GM12878 (cell line): ENCODE measurements around the gene RGS6. TPM values are rescaled to one million over a fixed set of nuclear protein-coding genes. Genes with fewer than 3 reads are reported as not detected.

Experiments
- ATAC-seq: fragments of 200-7000 bp; cut with Tn5 transposase; 3 replicates; pipeline ENCODE4 v1.9.1; 2020; ENCODE audit warnings: mild to moderate bottlenecking, moderate library complexity
- BruUV-seq: library from RNA; stranded (reverse); fragments of 400-500 nt; replicated peaks from 2 replicates; lab custom pipeline; 2021; lab: Mats Ljungman, UMichigan
- CTCF ChIA-PET: fragments of 300-600 bp; sonication (Branson Sonifier 250); formaldehyde crosslinking; extraction: SDS; loops from one replicate; lab custom pipeline; 2021; ENCODE audit warnings: inconsistent platforms; lab: Yijun Ruan, JAX
- POLR2A ChIA-PET: fragments of 350-600 bp; formaldehyde crosslinking; extraction: SDS; loops from one replicate; lab custom pipeline; 2021; ENCODE audit warnings: inconsistent platforms; lab: Charles Lee
- RAD21 ChIA-PET: fragments of 300-600 bp; sonication (Branson Sonifier 250); formaldehyde crosslinking; loops from one replicate; lab custom pipeline; 2023; ENCODE audit warnings: antibody characterized with exemption; ENCODE audit not compliant: unreplicated experiment; lab: Charles Lee
- SMC1A ChIA-PET: fragments of 300-600 bp; sonication (Branson Sonifier 250); formaldehyde crosslinking; loops from one replicate; lab custom pipeline; 2023; ENCODE audit not compliant: unreplicated experiment, uncharacterized antibody; lab: Charles Lee
- DNase-seq: peaks from one replicate; pipeline ENCODE4 v3.0.0-alpha.2; 2011; ENCODE audit warnings: low read depth, low spot score
- FAIRE-seq: peaks from 3 replicates; lab custom pipeline; 2011; peaks lifted over from hg19 to GRCh38; lab: Jason Lieb, UNC
- H2AFZ ChIP-seq: 2 replicates; pipeline ENCODE4 v1.6.0; 2011; ENCODE audit warnings: low read depth, low read length, control low read depth; ENCODE audit not compliant: control insufficient read depth
- H3K27ac ChIP-seq: 2 replicates; pipeline ENCODE4 v1.5.1; 2011; ENCODE audit warnings: control low read depth; ENCODE audit not compliant: control insufficient read depth, insufficient read depth
- H3K27me3 ChIP-seq, 2 experiments: replicated peaks in 1 of 2; 2 replicates each; pipeline versions ENCODE4 v1.6.0 to v1.6.1; 2011; ENCODE audit warnings: low read length in 1 of 2; ENCODE audit not compliant: control insufficient read depth in 2 of 2, insufficient read depth in 2 of 2
- H3K36me3 ChIP-seq, 2 experiments: 2 replicates each; pipeline ENCODE4 v1.5.1; 2011; ENCODE audit warnings: low read length in 1 of 2; ENCODE audit not compliant: control insufficient read depth in 2 of 2, insufficient read depth in 2 of 2
- H3K4me1 ChIP-seq: 2 replicates; pipeline ENCODE4 v1.6.1; 2011; ENCODE audit warnings: mild to moderate bottlenecking, low read length, moderate library complexity, mixed read lengths; ENCODE audit not compliant: control insufficient read depth, insufficient read depth
- H3K4me2 ChIP-seq: 2 replicates; pipeline ENCODE4 v1.6.0; 2011; ENCODE audit warnings: control low read depth; ENCODE audit not compliant: control insufficient read depth, insufficient read depth
- H3K4me3 ChIP-seq: fragments of 200-600 bp; sonication (generic); 2 replicates; pipeline ENCODE4 v1.5.1; 2016
- H3K79me2 ChIP-seq: 2 replicates; pipeline ENCODE4 v1.6.0; 2011; ENCODE audit warnings: low read length; ENCODE audit not compliant: control insufficient read depth, insufficient read depth
- H3K9ac ChIP-seq: 2 replicates; pipeline ENCODE4 v1.8.0; 2011; ENCODE audit warnings: low read length, control low read depth, mixed read lengths; ENCODE audit not compliant: control insufficient read depth, insufficient read depth
- H3K9me3 ChIP-seq: replicated peaks from 3 replicates; pipeline ENCODE4 v1.5.1; 2011; ENCODE audit warnings: mild to moderate bottlenecking, low read length; ENCODE audit not compliant: control insufficient read depth, insufficient read depth
- H4K20me1 ChIP-seq: 2 replicates; pipeline ENCODE4 v1.6.0; 2011; ENCODE audit not compliant: control insufficient read depth, insufficient read depth
- EED ChIP-seq: sonication (generic); IDR thresholded peaks from 2 replicates; pipeline ENCODE4 v1.6.1; 2016; ENCODE audit warnings: antibody characterized with exemption, low read depth
- EGR1 ChIP-seq, 2 experiments: IDR thresholded peaks; 1 replicate in 1 of 2; 2 replicates in 1 of 2; pipeline ENCODE4 v1.6.1; 2011 to 2012; ENCODE audit warnings: low read depth in 2 of 2, low read length in 2 of 2, borderline replicate concordance in 1 of 2, mild to moderate bottlenecking in 1 of 2, moderate library complexity in 1 of 2
- MYB ChIP-seq: fragments of 150-350 bp; IDR thresholded peaks from 2 replicates; pipeline ENCODE4 v1.6.1; 2014; ENCODE audit warnings: mild to moderate bottlenecking, low read depth, low read length, borderline replicate concordance
- PBX3 ChIP-seq: IDR thresholded peaks from 2 replicates; pipeline ENCODE4 v1.6.1; 2011; ENCODE audit warnings: mild to moderate bottlenecking, low read depth, low read length, moderate library complexity; ENCODE audit not compliant: insufficient replicate concordance
- SUZ12 ChIP-seq: fragments of 200-600 bp; sonication (generic); IDR thresholded peaks from one replicate; pipeline ENCODE4 v1.6.1; 2018; ENCODE audit warnings: antibody characterized with exemption, mild to moderate bottlenecking; ENCODE audit not compliant: unreplicated experiment
- TARDBP ChIP-seq: IDR thresholded peaks from 2 replicates; pipeline ENCODE4 v1.6.1; 2016; ENCODE audit warnings: borderline replicate concordance
- ZNF384 ChIP-seq: IDR thresholded peaks from 2 replicates; pipeline ENCODE4 v1.6.1; 2012; ENCODE audit warnings: low read depth, mild to moderate bottlenecking, low read length, improper control_type of control experiment, borderline replicate concordance
- WGBS: methylation state at CpG from one replicate; pipeline ENCODE4 v1.1.6; 2016; ENCODE audit warnings: low lambda C conversion rate; ENCODE audit not compliant: insufficient replicate concordance, insufficient coverage; ENCODE audit errors: missing lambda C conversion rate; 5-methylcytosine and 5-hydroxymethylcytosine counted together
- in situ Hi-C: fragments of 300-500 bp; cut with MboI; formaldehyde crosslinking; loops from 9 replicates; pipeline ENCODE4 v1.14.3; 2018; ENCODE audit warnings: mixed read lengths
- intact Hi-C: fragments of 100-400 bp; cut with micrococcal nuclease; formaldehyde crosslinking; loops from one replicate; pipeline ENCODE4 v1.14.2; 2022; ENCODE audit not compliant: unreplicated experiment
- polyA plus RNA-seq, 11 experiments: library from polyadenylated mRNA; depleted of rRNA in 4 of 11; unstranded in 6 of 11; stranded (reverse) in 5 of 11; fragments of >200 nt; fragmentation: Nextera tagmentation in 4 of 11; fragmentation: Illumina TruSeq in 1 of 11; extraction: Ambion mirVana in 4 of 11; extraction: Trizol in 1 of 11; gene quantifications; 1 replicate in 1 of 11; 2 replicates in 10 of 11; pipeline versions ENCODE4 v1.2.1 to v1.2.3, GENCODE V29; 2011 to 2016; ENCODE audit warnings: inconsistent platforms in 2 of 11, missing spikeins in 2 of 11, low read depth in 1 of 11
- total RNA-seq, 4 experiments: library from RNA; depleted of rRNA in 3 of 4; stranded (reverse); fragments of >200 nt in 3 of 4; fragmentation: Illumina TruSeq in 1 of 4; extraction: Trizol in 1 of 4; gene quantifications; 2 replicates each; pipeline versions ENCODE4 v1.2.1 to v1.2.3, GENCODE V29; 2013 to 2021
- TF ChIP-seq, protein P1 (sequence below): IDR thresholded peaks from 2 replicates; pipeline ENCODE4 v1.6.1; 2012; ENCODE audit warnings: low read depth, low read length, improper control_type of control experiment
- TF ChIP-seq, protein P2 (sequence below): IDR thresholded peaks from 2 replicates; pipeline ENCODE4 v1.6.1; 2012; ENCODE audit warnings: low read length, inconsistent platforms
- TF ChIP-seq, protein P3 (sequence below): IDR thresholded peaks from 2 replicates; pipeline ENCODE4 v1.6.1; 2012; ENCODE audit warnings: improper control_type of control experiment, low read depth, low read length; ENCODE audit not compliant: insufficient replicate concordance
- TF ChIP-seq, protein P4 (sequence below): IDR thresholded peaks from 2 replicates; pipeline ENCODE4 v1.6.1; 2012; ENCODE audit warnings: low read depth, low read length, improper control_type of control experiment

RGS6 gene
- total and polyA plus RNA-seq, 10 of the 15 experiments (the other 5 are each of a cell fraction or from before 2014, with no cell fraction given), result 3.9 to 18.1 (median 12.4) TPM

- DNase-seq, result no peak
- Histone ChIP-seq H3K4me3 (no peak overlapping the region), H3K9ac (no peak overlapping the region), H4K20me1 (no peaks in the 10 kb centered on the region), H3K27me3 (no peaks in the 10 kb centered on the region), H3K9me3 (no peaks in the 10 kb centered on the region), H3K4me1 (no peaks in the 10 kb centered on the region), H3K79me2 (no peaks in the 10 kb centered on the region), H2AFZ (no peak overlapping the region), H3K36me3 (no peaks in the 10 kb centered on the region), H3K27ac (no peak overlapping the region), H3K4me2 (no peak overlapping the region)
- intact Hi-C loops (no loop called here), in situ Hi-C loops (no loop called here)
- ChIA-PET POLR2A (interaction anchor here (0.6 to 1.2 kb wide), 6 partner anchors 11 to 703 kb away, joined by 3 to 6 read pairs (median 3); no protein-coding TSS in a partner anchor), CTCF (interaction anchor here (0.6 to 5.4 kb wide), 8 partner anchors 11 to 127 kb away, joined by 3 to 41 read pairs (median 4); no protein-coding TSS in a partner anchor), SMC1A (interaction anchor here (0.7 to 4.3 kb wide), 20 partner anchors 10 to 130 kb away, joined by 3 to 22 read pairs (median 4); no protein-coding TSS in a partner anchor), RAD21 (interaction anchor here (0.6 to 4.6 kb wide), 7 partner anchors 12 to 128 kb away, joined by 3 to 20 read pairs (median 3); partner anchors contain the start of gene RGS6)
- no TSS peak for BruUV-seq
- WGBS, result 11% methylated on average over 3 of the region's 3 CpGs
- ATAC-seq, result no peak
- FAIRE-seq, result no peak
- no peak for TF ChIP-seq EGR1 (IDR thresholded peaks at IDR 0.05; ENCODE audit: borderline replicate concordance in 1 of 2, low read depth in 2 of 2, low read length in 2 of 2)
- no peak for TF ChIP-seq ZNF384
- TF ChIP-seq, protein P1, sequence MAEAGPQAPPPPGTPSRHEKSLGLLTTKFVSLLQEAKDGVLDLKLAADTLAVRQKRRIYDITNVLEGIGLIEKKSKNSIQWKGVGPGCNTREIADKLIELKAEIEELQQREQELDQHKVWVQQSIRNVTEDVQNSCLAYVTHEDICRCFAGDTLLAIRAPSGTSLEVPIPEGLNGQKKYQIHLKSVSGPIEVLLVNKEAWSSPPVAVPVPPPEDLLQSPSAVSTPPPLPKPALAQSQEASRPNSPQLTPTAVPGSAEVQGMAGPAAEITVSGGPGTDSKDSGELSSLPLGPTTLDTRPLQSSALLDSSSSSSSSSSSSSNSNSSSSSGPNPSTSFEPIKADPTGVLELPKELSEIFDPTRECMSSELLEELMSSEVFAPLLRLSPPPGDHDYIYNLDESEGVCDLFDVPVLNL, result no peak
- no peak for TF ChIP-seq SUZ12
- TF ChIP-seq, protein P2, sequence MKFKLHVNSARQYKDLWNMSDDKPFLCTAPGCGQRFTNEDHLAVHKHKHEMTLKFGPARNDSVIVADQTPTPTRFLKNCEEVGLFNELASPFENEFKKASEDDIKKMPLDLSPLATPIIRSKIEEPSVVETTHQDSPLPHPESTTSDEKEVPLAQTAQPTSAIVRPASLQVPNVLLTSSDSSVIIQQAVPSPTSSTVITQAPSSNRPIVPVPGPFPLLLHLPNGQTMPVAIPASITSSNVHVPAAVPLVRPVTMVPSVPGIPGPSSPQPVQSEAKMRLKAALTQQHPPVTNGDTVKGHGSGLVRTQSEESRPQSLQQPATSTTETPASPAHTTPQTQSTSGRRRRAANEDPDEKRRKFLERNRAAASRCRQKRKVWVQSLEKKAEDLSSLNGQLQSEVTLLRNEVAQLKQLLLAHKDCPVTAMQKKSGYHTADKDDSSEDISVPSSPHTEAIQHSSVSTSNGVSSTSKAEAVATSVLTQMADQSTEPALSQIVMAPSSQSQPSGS, result no peak
- TF ChIP-seq EED, result no peak
- TF ChIP-seq, protein P3, sequence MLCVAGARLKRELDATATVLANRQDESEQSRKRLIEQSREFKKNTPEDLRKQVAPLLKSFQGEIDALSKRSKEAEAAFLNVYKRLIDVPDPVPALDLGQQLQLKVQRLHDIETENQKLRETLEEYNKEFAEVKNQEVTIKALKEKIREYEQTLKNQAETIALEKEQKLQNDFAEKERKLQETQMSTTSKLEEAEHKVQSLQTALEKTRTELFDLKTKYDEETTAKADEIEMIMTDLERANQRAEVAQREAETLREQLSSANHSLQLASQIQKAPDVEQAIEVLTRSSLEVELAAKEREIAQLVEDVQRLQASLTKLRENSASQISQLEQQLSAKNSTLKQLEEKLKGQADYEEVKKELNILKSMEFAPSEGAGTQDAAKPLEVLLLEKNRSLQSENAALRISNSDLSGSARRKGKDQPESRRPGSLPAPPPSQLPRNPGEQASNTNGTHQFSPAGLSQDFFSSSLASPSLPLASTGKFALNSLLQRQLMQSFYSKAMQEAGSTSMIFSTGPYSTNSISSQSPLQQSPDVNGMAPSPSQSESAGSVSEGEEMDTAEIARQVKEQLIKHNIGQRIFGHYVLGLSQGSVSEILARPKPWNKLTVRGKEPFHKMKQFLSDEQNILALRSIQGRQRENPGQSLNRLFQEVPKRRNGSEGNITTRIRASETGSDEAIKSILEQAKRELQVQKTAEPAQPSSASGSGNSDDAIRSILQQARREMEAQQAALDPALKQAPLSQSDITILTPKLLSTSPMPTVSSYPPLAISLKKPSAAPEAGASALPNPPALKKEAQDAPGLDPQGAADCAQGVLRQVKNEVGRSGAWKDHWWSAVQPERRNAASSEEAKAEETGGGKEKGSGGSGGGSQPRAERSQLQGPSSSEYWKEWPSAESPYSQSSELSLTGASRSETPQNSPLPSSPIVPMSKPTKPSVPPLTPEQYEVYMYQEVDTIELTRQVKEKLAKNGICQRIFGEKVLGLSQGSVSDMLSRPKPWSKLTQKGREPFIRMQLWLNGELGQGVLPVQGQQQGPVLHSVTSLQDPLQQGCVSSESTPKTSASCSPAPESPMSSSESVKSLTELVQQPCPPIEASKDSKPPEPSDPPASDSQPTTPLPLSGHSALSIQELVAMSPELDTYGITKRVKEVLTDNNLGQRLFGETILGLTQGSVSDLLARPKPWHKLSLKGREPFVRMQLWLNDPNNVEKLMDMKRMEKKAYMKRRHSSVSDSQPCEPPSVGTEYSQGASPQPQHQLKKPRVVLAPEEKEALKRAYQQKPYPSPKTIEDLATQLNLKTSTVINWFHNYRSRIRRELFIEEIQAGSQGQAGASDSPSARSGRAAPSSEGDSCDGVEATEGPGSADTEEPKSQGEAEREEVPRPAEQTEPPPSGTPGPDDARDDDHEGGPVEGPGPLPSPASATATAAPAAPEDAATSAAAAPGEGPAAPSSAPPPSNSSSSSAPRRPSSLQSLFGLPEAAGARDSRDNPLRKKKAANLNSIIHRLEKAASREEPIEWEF, result no peak
- no peak for TF ChIP-seq TARDBP
- no peak for TF ChIP-seq MYB
- no peak for TF ChIP-seq PBX3
- TF ChIP-seq, protein P4, sequence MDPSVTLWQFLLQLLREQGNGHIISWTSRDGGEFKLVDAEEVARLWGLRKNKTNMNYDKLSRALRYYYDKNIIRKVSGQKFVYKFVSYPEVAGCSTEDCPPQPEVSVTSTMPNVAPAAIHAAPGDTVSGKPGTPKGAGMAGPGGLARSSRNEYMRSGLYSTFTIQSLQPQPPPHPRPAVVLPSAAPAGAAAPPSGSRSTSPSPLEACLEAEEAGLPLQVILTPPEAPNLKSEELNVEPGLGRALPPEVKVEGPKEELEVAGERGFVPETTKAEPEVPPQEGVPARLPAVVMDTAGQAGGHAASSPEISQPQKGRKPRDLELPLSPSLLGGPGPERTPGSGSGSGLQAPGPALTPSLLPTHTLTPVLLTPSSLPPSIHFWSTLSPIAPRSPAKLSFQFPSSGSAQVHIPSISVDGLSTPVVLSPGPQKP, result no peak
Observed at GRCh38 chr14:72060460-72060859, 128.2 kb downstream of the RGS6 start.
